HepG2 (cell line): ENCODE results near the gene GLDC. TPM values are rescaled to one million over a fixed set of nuclear protein-coding genes. Genes with fewer than 3 reads are reported as not detected.

Experiments
- CEBPG ChIP-seq: IDR thresholded peaks from 2 replicates; pipeline ENCODE4 v1.6.1; 2016
- DRAP1 ChIP-seq: IDR thresholded peaks from 2 replicates; pipeline ENCODE4 v1.6.1; 2016; ENCODE audit warnings: missing genetic modification reagents, missing compliant biosample characterization
- ELF4 ChIP-seq: sonication (generic); formaldehyde crosslinking; IDR thresholded peaks from 2 replicates; pipeline ENCODE4 v1.5.0; 2020; ENCODE audit warnings: missing genetic modification reagents, mild to moderate bottlenecking, moderate library complexity, borderline replicate concordance
- ETV5 ChIP-seq: IDR thresholded peaks from 2 replicates; pipeline ENCODE4 v1.6.1; 2018; ENCODE audit warnings: missing biosample characterization, missing genetic modification reagents, inconsistent platforms, borderline replicate concordance
- FOXA1 ChIP-seq, 2 experiments: fragments of 450-650 bp in 1 of 2; sonication (generic) in 1 of 2; formaldehyde crosslinking in 1 of 2; IDR thresholded peaks; 2 replicates each; pipeline versions ENCODE4 v1.4.0 to v1.6.1; 2016 to 2020; ENCODE audit warnings: missing genetic modification reagents in 1 of 2
- GATAD2A ChIP-seq: IDR thresholded peaks from 2 replicates; pipeline ENCODE4 v1.6.1; 2016
- HMG20A ChIP-seq: IDR thresholded peaks from 2 replicates; pipeline ENCODE4 v1.6.1; 2016; ENCODE audit warnings: borderline replicate concordance
- MAFF ChIP-seq: IDR thresholded peaks from 2 replicates; pipeline ENCODE4 v1.6.1; 2011; ENCODE audit warnings: low read depth, low read length, improper control_type of control experiment
- MIER3 ChIP-seq: IDR thresholded peaks from 2 replicates; pipeline ENCODE4 v1.6.1; 2016; ENCODE audit warnings: missing compliant biosample characterization, borderline replicate concordance
- NCOR1 ChIP-seq: fragments of 200-600 bp; sonication (generic); IDR thresholded peaks from 2 replicates; pipeline ENCODE4 v1.7.0; 2017; ENCODE audit warnings: antibody characterized with exemption, low read length, borderline replicate concordance
- POGZ ChIP-seq: sonication (generic); formaldehyde crosslinking; IDR thresholded peaks from 2 replicates; pipeline ENCODE4 v1.4.0; 2020; ENCODE audit warnings: mild to moderate bottlenecking, missing genetic modification reagents
- POLR2G ChIP-seq: fragments of 200-400 bp; formaldehyde crosslinking; IDR thresholded peaks from 2 replicates; pipeline ENCODE4 v1.6.1; 2018; ENCODE audit warnings: mild to moderate bottlenecking, low read depth, low read length, moderate library complexity
- RBAK ChIP-seq: sonication (generic); formaldehyde crosslinking; IDR thresholded peaks from 2 replicates; pipeline ENCODE4 v1.5.1; 2020; ENCODE audit warnings: mild to moderate bottlenecking, missing genetic modification reagents
- RBM22 ChIP-seq: fragments of 200-400 bp; formaldehyde crosslinking; optimal IDR thresholded peaks from 2 replicates; pipeline ENCODE3; 2017; ENCODE audit warnings: mild to moderate bottlenecking, low read length, moderate library complexity
- RCOR2 ChIP-seq: IDR thresholded peaks from 2 replicates; pipeline ENCODE4 v1.6.1; 2016; ENCODE audit warnings: missing biosample characterization, missing genetic modification reagents
- SNAPC4 ChIP-seq: sonication (generic); formaldehyde crosslinking; IDR thresholded peaks from 2 replicates; pipeline ENCODE4 v1.4.0; 2020; ENCODE audit warnings: mild to moderate bottlenecking, missing genetic modification reagents
- SPEN ChIP-seq: sonication (generic); formaldehyde crosslinking; IDR thresholded peaks from 2 replicates; pipeline ENCODE4 v1.5.1; 2020; ENCODE audit warnings: low read depth, mild to moderate bottlenecking, missing genetic modification reagents
- THAP11 ChIP-seq: IDR thresholded peaks from 2 replicates; pipeline ENCODE4 v1.6.1; 2016; ENCODE audit warnings: missing biosample characterization, missing genetic modification reagents
- ZNF282 ChIP-seq: fragments of 450-650 bp; IDR thresholded peaks from 2 replicates; pipeline ENCODE4 v1.6.1; 2018; ENCODE audit not compliant: partially characterized antibody
- ZNF512 ChIP-seq: sonication (generic); formaldehyde crosslinking; IDR thresholded peaks from 2 replicates; pipeline ENCODE4 v1.4.0; 2020; ENCODE audit warnings: mild to moderate bottlenecking, missing genetic modification reagents
- ZNF792 ChIP-seq: IDR thresholded peaks from 2 replicates; pipeline ENCODE4 v1.6.1; 2016
- polyA plus RNA-seq, 8 experiments: library from polyadenylated mRNA; depleted of rRNA in 3 of 8; stranded (reverse) in 7 of 8; unstranded in 1 of 8; fragments of >200 nt; fragmentation: Illumina TruSeq in 4 of 8; extraction: Trizol in 4 of 8; gene quantifications; 2 replicates each; pipeline versions ENCODE4 v1.2.1 to v1.2.3, GENCODE V29; 2011 to 2016; ENCODE audit warnings: low read depth in 4 of 8, missing spikeins in 1 of 8, mixed read lengths in 1 of 8; ENCODE audit not compliant: insufficient read depth in 1 of 8
- total RNA-seq, 5 experiments: library from RNA; depleted of rRNA; stranded (reverse); fragments of >200 nt; fragmentation: Illumina TruSeq; extraction: Trizol; gene quantifications; 2 replicates each; pipeline ENCODE4 v1.2.3, GENCODE V29; 2016; ENCODE audit warnings: low read depth in 1 of 5
- TF ChIP-seq, protein P1 (sequence below): sonication (generic); formaldehyde crosslinking; IDR thresholded peaks from 2 replicates; pipeline ENCODE4 v1.4.0; 2020; ENCODE audit warnings: missing genetic modification reagents
- TF ChIP-seq, protein P2 (sequence below): sonication (generic); formaldehyde crosslinking; IDR thresholded peaks from 2 replicates; pipeline ENCODE4 v1.4.0; 2020; ENCODE audit warnings: missing genetic modification reagents

Gene GLDC
- total and polyA plus RNA-seq, 2 of the 13 experiments (the other 11 are each of a cell fraction or from before 2014, with no cell fraction given), result 59.3 to 115 TPM

GRCh38 chr9:6628704-6629103, 16.8 kb downstream of the GLDC start (continued):
- TF ChIP-seq, protein P1, sequence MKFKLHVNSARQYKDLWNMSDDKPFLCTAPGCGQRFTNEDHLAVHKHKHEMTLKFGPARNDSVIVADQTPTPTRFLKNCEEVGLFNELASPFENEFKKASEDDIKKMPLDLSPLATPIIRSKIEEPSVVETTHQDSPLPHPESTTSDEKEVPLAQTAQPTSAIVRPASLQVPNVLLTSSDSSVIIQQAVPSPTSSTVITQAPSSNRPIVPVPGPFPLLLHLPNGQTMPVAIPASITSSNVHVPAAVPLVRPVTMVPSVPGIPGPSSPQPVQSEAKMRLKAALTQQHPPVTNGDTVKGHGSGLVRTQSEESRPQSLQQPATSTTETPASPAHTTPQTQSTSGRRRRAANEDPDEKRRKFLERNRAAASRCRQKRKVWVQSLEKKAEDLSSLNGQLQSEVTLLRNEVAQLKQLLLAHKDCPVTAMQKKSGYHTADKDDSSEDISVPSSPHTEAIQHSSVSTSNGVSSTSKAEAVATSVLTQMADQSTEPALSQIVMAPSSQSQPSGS, result peak; percentile 39; the same call in 1 of the 2 replicates
- TF ChIP-seq RBM22 (no peak), RCOR2 (CRISPR knock-in tag) (peak; percentile 69; the same call in 1 of the 2 replicates), ETV5 (CRISPR knock-in tag) (peak; percentile 49; the same call in 1 of the 2 replicates), ZNF512 (CRISPR knock-in tag) (no peak), ZNF282 (no peak), POLR2G (no peak), ZNF792 (CRISPR knock-in tag) (0 out of 2 replicates have a peak, but pooled peaks have one; percentile 48), CEBPG (CRISPR knock-in tag) (peak; percentile 95), MIER3 (CRISPR knock-in tag) (0 out of 2 replicates have a peak, but pooled peaks have one; percentile 36), SPEN (CRISPR knock-in tag) (peak; percentile 16; the same call in 1 of the 2 replicates), THAP11 (CRISPR knock-in tag) (0 out of 2 replicates have a peak, but pooled peaks have one; percentile 24), NCOR1 (peak; percentile 20; the same call in 1 of the 2 replicates), RBAK (CRISPR knock-in tag) (no peak), GATAD2A (peak; percentile 87), DRAP1 (no peak), SNAPC4 (CRISPR knock-in tag) (no peak), MAFF (no peak), POGZ (CRISPR knock-in tag) (0 out of 2 replicates have a peak, but pooled peaks have one; percentile 21), ELF4 (CRISPR knock-in tag) (no peak), FOXA1 (IDR thresholded peaks at IDR 0.05) (no peak), FOXA1 (CRISPR knock-in tag; IDR thresholded peaks at IDR 0.05) (peak; percentile 84), HMG20A (CRISPR knock-in tag) (peak; percentile 64; the same call in 1 of the 2 replicates)
- TF ChIP-seq, protein P2, sequence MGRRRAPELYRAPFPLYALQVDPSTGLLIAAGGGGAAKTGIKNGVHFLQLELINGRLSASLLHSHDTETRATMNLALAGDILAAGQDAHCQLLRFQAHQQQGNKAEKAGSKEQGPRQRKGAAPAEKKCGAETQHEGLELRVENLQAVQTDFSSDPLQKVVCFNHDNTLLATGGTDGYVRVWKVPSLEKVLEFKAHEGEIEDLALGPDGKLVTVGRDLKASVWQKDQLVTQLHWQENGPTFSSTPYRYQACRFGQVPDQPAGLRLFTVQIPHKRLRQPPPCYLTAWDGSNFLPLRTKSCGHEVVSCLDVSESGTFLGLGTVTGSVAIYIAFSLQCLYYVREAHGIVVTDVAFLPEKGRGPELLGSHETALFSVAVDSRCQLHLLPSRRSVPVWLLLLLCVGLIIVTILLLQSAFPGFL, result no peak
